ENCODE results near the gene ZFYVE28.

The ZFYVE28 gene

GRCh38 chr4:2299794-2300193 lies 118.7 kb downstream of the ZFYVE28 start:
- no peak for TF ChIP-seq CTCF (IDR thresholded peaks at IDR 0.05)
- DNase-seq (ENCODE audit: low spot score), result no peak
- H3K27ac ChIP-seq, result no peak overlapping the region
- H3K4me3 ChIP-seq, result no peak overlapping the region

GRCh38 chr4:2298532-2298991 lies 119.9 kb downstream of the ZFYVE28 start:
- DNase-seq (ENCODE audit: low spot score), result no peak
- Histone ChIP-seq H3K27ac (no peak overlapping the region), H3K4me3 (no peak overlapping the region)
- TF ChIP-seq CTCF (IDR thresholded peaks at IDR 0.05), result no peak

- no peak for TF ChIP-seq CTCF (IDR thresholded peaks at IDR 0.05)
- Histone ChIP-seq H3K27ac (no peak overlapping the region), H3K4me3 (no peak overlapping the region)
- no peak for DNase-seq (ENCODE audit: low spot score)
Observed at GRCh38 chr4:2297606-2298531, 120.6 kb downstream of the ZFYVE28 start.

- TF ChIP-seq CTCF (IDR thresholded peaks at IDR 0.05), result no peak
- DNase-seq (ENCODE audit: low spot score), result no peak
- Histone ChIP-seq H3K27ac (no peak overlapping the region), H3K4me3 (no peak overlapping the region)
Observed at GRCh38 chr4:2296631-2297601, 121.5 kb downstream of the ZFYVE28 start.

- TF ChIP-seq CTCF (IDR thresholded peaks at IDR 0.05), result no peak
- DNase-seq (ENCODE audit: low spot score), result peak; percentile 71
- H3K4me3 ChIP-seq, result no peak overlapping the region
- H3K27ac ChIP-seq, result no peak overlapping the region
Observed at GRCh38 chr4:2295900-2296442, 122.5 kb downstream of the ZFYVE28 start.

GRCh38 chr4:2295500-2295899 lies 122.9 kb downstream of the ZFYVE28 start:
- Histone ChIP-seq H3K27ac (no peak overlapping the region), H3K4me3 (no peak overlapping the region)
- TF ChIP-seq CTCF (IDR thresholded peaks at IDR 0.05), result no peak
- DNase-seq (ENCODE audit: low spot score), result no peak

All from coronary artery (tissue), 2 donors.